Pons (tissue), 1 donor: ENCODE data around the gene SORL1.
A peak's percentile ranks its signal among the peaks of the same experiment; 100 is the strongest.
"Not testable (repeated sequence)": the region's sequence is repeated elsewhere in the genome, so short reads cannot be mapped to it uniquely, and the experiment has no call there.

Experiments used
- DNase-seq: peaks from one replicate; pipeline ENCODE4 v3.0.0-alpha.2; 2016; ENCODE audit warnings: low spot score

The SORL1 gene

GRCh38 chr11:121563900-121564822 is 112.0 kb downstream of the SORL1 start:
- DNase-seq, result no peak

- no peak for DNase-seq
These were observed 113.0 kb downstream of the SORL1 start for GRCh38 chr11:121564948-121565684.

GRCh38 chr11:121566279-121567168 is 114.4 kb downstream of the SORL1 start:
- no peak for DNase-seq

- DNase-seq, result no peak
These were observed 115.9 kb downstream of the SORL1 start for GRCh38 chr11:121567995-121568394.

- not testable (repeated sequence) for DNase-seq
These were observed 117.5 kb downstream of the SORL1 start for GRCh38 chr11:121569332-121570299.

GRCh38 chr11:121570453-121570852 is 118.3 kb downstream of the SORL1 start:
- no peak for DNase-seq

- DNase-seq, result no peak
These were observed 119.4 kb downstream of the SORL1 start for GRCh38 chr11:121571506-121571905.

GRCh38 chr11:121572571-121573059 is 120.5 kb downstream of the SORL1 start:
- DNase-seq, result peak; percentile 70

- no peak for DNase-seq
These were observed 122.7 kb downstream of the SORL1 start for GRCh38 chr11:121574801-121575200.

- peak; percentile 91 for DNase-seq
These were observed 123.3 kb downstream of the SORL1 start for GRCh38 chr11:121575250-121575962.

GRCh38 chr11:121575963-121576290 is 123.8 kb downstream of the SORL1 start:
- no peak for DNase-seq

GRCh38 chr11:121576531-121576930 is 124.4 kb downstream of the SORL1 start:
- DNase-seq, result peak; percentile 60

GRCh38 chr11:121577106-121577848 is 125.2 kb downstream of the SORL1 start:
- DNase-seq, result no peak

GRCh38 chr11:121578251-121578976 is 126.3 kb downstream of the SORL1 start:
- DNase-seq, result peak; percentile 65

- DNase-seq, result no peak
These were observed 128.0 kb downstream of the SORL1 start for GRCh38 chr11:121580154-121580553.

GRCh38 chr11:121581607-121582006 is 129.5 kb downstream of the SORL1 start:
- no peak for DNase-seq

- peak; percentile 88 for DNase-seq
These were observed 130.2 kb downstream of the SORL1 start for GRCh38 chr11:121582296-121582695.

GRCh38 chr11:121583825-121584224 is 131.7 kb downstream of the SORL1 start:
- no peak for DNase-seq

- DNase-seq, result no peak
These were observed 134.6 kb downstream of the SORL1 start for GRCh38 chr11:121586750-121587149.
